ENCODE results near the gene POU6F1.

DNA sequence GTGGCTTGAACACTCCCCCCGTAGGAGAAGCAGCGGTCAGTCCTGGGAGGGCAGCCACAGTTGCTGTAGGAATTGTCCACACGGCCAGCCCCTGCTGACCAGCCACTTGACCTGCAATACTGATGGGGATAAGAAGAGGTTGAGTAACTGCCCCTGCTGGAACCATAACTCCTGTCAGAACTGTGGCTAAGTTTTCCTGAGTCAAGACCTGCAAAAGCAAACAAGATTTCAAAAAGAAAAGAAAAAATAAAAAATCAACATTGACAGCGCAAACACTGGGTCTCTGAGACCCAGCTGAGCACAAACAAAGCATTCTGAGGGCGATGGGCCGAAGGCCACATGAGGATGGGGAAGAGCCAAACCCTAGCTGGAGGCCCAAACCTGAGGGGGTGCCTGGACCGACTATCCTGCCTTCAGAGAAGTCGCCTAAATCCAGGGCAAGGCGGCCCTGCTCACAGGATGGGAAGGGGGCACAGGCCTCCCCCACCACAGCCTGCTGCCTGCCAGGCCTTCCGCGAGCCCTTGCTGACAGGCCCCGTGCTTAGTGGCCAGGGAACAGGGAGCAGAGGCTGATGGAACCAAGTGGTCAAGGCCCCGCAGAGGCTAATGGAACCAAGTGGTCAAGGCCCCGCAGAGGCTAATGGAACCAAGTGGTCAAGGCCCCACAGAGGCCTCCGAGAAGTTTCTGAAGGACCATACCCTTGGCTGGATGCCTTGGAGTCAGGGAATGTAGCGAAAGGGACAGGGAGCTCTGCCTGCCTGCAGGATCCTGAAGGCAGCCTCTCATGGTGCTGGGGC lies 19.1 kb downstream of the POU6F1 start:
- TF ChIP-seq, protein P1, sequence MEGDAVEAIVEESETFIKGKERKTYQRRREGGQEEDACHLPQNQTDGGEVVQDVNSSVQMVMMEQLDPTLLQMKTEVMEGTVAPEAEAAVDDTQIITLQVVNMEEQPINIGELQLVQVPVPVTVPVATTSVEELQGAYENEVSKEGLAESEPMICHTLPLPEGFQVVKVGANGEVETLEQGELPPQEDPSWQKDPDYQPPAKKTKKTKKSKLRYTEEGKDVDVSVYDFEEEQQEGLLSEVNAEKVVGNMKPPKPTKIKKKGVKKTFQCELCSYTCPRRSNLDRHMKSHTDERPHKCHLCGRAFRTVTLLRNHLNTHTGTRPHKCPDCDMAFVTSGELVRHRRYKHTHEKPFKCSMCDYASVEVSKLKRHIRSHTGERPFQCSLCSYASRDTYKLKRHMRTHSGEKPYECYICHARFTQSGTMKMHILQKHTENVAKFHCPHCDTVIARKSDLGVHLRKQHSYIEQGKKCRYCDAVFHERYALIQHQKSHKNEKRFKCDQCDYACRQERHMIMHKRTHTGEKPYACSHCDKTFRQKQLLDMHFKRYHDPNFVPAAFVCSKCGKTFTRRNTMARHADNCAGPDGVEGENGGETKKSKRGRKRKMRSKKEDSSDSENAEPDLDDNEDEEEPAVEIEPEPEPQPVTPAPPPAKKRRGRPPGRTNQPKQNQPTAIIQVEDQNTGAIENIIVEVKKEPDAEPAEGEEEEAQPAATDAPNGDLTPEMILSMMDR (IDR thresholded peaks at IDR 0.05), result no peak
- no peak for TF ChIP-seq ZFX (IDR thresholded peaks at IDR 0.05; ENCODE audit: borderline replicate concordance)

Measured in 22Rv1 (cell line).